GM21737 (cell line): ENCODE measurements around the gene KIF15.

Source experiments
- ATAC-seq: cut with Tn5 transposase; IDR thresholded peaks from one replicate; pipeline ENCODE4 v1.9.1; 2021; ENCODE audit warnings: mild to moderate bottlenecking, moderate library complexity; ENCODE audit not compliant: unreplicated experiment

The KIF15 gene

DNA sequence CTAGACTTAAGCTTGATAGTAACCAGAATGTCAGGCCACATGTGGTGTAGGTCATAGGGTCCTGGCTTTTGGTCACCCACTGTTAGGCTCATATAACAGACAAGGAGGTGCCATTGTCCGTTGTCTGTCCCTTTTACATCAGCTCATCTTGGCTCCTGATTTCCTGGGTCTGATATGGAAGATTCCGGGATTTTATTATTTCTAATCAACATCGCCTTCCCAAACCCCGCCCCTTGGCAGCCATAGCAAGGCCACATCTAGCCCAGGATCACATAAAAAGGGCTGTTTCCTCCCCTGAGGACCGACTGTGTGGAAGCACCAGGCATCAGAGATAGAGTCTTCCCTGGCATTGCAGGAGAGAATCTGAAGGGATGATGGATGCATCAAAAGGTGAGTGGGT is 112.7 kb downstream of the KIF15 start, which contains the start of gene TGM4:
TSS of gene TGM4 (plus strand) at position 301 of the 400 bp plus-strand sequence. CDS start at position 372, 71 bp downstream.
- no peak for ATAC-seq

DNA sequence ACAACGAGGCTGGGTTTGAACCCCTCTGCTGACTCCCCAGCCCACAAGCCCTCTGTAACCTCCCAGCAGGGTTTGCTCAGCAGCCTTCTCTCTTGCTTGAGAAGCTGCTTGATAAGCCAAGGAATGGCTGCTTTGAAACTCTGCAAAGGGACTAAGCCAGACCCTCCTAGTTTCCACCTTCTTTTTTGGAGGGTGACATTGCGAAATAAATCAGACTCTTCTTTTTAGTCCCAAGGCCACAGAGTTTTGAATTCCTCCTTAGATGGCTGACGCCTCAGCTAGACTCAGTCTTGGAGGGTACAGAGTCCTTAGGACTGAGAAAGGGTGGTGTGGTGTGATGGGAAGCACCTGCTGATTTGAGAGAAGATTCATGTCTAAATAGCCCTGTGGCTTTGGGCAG is 114.0 kb downstream of the KIF15 start:
- no peak for ATAC-seq

DNA sequence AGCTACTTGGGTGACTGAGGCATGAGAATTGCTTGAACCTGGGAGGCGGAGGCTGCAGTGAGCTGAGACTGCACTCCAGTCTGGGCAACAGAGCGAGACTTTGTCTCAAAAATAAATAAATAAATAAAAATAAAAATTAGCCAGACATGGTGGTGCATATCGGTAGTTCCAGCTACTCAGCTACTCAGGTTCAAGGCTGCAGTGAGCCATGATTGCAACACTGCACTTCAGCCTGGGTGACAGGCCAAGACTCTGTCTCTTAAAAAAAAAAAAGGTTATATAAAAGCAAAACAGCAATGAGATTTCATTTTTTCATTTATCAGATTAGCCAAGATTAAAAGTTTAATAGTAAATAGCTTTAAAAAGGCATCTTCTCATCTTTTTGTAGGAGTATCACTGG is 115.7 kb downstream of the KIF15 start:
- ATAC-seq = no peak

DNA sequence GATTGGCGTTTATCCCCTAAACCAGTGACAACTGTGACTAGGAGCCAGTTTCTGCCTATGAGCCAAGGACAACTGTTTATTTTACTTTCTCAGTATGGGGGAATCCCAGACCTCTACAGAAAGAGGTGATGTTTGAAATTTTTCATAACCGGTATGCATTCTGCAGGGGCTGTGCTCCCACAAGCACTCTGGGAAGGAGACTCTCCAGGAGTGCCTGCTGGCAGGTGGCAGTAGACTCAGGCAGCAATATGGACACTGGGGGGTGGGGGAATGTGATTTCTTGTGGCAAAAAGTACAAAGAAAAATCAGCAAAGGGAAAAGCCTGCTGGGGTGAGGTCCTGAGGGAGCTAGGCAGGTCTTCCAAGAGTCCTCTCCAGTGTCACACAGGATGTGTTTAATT is 118.7 kb downstream of the KIF15 start:
- ATAC-seq = no peak

DNA sequence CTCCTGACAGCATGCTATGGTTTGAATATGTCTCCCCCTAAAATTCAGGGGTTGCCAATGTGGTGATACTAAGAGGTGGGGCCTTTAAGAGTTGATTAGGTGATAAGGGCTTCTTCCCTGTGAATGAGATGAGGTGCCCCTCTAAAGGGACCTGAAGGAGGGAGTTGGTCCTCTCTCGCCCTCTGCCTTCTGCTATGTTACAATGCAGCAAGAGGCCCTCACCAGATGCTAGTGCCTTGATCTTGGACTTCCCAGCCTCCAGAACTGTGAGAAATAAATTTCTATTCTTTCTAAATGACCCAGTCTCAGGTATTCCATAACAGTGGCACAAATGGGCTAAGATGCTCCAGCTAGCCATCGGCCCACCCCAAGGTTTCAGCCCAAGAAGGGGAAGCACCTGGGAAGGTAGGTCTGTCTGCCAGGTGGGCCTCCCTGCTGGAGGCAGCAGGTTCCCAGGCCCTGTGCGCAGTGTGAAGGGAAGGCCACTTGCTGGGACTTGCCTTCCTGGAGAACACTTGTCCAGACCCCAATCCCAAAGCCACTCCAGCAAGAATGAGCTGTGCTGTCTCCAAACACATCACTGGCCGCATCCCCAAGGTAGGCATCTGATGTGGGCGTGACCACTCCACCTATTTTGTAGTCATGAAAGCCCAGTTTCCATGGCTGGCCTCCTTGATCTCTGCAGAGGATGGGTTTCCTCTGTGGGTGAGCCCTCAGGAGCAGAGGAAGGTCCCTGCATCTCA is 121.8 kb downstream of the KIF15 start:
- no peak for ATAC-seq

DNA sequence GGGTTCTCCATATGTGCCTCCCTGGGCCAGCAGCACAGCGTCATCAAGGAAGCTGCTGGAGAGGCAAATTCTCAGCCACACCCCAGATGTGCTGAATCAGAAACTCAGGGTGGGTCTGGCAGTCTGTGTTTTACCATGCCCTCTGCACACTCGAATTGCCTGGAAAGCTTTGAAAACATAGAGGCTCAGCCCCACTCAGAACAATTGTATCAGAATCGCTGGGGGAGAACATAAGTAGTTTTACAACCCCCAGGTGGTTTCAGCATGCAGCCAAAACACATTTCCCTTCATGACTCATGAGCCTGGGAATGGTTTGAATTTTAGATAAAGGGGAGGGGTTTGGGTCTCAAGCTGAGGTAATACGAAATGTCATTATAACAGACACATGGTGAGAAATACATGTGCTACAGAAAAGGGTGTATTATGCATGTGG is 122.4 kb downstream of the KIF15 start:
- no peak for ATAC-seq

DNA sequence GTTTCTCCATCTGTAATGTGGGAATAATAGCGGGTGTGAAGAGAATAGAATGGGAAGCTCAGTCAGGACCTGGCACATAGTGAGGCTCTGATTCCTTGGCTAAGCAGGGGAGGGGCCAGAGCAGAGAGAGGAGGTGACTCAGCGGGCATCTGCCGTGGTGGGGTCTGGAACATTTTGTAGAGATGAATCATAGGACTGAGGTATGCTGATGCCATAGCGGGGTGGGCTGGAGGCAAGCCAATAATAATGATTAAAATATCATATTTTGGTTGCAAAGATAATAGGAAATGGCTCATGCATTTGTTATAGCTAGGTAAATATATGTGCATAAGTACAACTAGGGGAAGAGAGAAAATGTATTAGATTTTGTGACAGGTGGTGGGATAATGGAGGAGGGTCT is 124.0 kb downstream of the KIF15 start:
- no peak for ATAC-seq

DNA sequence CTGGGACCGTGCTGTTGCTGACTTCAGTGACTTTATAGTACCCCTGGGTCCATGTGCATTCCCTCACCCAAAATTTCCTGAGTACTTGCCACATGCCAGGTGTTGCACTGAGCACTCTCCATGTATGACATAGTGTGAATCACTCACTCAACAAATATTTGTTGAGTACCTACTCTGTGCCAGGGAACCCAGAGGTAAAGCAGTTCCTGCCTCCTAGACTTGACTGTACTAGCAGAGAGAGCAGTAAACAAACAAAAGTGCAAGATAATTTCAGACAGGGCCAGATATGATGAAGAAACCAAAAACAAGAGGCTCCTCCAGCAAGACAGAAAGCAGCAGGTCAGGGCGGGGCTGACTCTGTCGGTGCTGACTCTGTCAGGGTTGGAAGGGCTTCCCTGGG is 125.0 kb downstream of the KIF15 start:
- no peak for ATAC-seq

DNA sequence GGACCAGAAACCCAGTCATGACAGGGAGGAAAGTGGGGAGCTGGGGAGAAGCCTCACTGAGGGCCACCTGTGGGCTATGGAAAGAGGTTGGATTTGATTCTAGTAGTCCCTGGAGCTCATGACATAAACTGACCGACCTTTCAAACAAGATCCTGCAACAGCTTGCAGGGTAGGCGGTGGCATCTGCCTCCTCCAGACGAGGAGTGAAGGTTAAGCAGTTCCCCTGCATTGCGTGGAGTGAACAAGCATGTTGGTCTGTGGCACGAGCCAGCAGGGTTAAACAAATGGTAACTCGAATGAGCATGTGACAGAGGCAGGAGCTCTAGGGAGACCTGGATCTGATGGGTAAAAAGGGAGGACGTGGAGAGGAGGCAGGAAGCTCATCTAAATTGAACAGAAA is 125.5 kb downstream of the KIF15 start:
- ATAC-seq = no peak

DNA sequence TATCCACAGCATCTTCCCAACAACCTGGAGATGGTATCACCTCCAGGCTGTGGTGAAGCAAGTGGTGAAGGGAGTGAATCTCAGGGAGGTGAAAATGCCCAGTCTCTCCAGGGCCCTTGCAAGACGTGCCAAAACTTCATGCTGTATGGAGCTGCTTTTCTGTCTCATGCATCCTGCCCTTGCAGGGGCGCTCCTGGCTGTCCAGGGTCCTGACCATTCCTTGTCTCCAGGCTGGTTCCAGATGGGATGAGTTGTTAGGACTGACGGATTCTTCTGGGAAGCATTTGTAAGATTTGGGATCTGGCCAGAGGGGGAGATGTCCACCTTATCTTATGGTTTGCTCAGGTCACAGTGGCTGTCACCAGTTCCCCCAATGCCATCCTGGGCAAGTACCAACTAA is 128.7 kb downstream of the KIF15 start:
- ATAC-seq = no peak

DNA sequence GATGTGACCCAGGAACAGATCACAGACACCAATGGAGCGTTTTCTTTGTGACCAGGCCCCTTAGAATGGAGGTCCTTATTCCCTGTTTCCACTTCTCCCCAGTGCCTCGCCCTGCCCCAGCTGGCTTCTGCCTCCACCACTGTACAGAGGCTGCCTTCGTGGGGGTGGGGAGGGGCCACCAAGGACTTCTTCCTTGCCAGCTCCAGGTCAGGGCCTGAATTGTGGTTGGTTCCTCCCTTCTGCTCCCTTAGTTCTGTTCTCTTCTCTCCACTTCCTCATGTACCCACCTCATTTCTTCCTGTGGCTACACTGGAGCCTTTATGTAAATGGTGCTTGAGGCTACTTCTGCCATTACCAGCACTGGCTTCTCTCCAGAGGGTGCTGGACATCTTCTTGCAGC is 129.3 kb downstream of the KIF15 start:
- ATAC-seq = no peak

DNA sequence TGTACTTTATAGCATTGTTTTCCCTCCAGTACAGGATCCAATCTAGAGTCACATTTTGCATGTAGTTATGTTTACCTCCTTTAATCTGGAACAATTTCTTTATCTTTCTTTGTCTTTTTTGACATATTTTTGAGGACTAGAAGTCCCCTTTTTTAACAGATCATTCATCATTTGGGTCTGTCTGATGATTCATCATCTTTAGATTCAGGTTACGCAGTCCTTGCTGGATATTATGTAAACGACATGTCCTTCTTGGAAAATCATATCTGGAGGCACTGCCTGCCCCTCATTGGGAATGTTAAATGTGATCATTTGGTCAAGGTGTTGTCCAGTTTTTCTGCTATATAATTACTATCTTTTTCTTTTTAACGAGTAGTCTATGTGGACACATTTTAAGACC is 131.1 kb downstream of the KIF15 start:
- ATAC-seq = no peak

DNA sequence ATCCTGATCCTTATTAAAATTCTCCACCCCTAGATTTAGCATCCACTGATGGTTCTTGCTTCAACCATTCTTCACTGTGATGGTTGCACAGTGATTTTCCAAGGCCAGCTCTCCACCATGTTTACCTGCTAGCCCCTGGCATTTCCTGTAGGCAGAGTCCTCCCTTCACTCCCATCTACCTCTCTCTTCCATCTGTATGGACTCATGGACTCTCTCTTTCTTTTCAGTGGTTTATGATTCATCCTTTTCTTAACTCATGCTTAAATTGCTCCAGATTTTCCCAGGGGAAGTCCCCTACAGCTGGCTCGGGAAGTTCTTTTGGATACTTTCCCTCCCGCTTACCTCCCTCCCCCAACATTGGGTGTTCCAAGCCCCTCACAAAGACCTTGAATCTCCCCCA is 131.5 kb downstream of the KIF15 start:
- ATAC-seq = no peak

DNA sequence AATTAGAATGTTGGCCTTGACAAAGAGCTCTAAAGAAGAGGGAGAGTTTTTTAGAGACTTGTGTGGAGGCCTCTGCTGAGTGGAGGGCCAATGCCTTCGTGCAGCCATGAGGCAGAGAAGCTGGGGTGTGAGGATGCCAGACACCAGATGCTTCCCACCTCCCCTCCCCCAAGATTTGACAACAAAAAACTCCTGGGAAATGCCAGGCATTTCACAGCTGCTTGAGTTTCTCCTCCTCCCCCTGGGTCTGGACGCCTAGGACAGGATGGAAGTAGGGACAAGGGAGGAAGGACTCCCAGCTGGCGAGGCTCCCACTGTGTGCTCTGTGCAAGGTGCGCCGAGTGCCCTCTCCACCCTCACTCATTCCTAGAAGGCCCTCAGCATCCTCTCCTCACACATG is 132.9 kb downstream of the KIF15 start:
- no peak for ATAC-seq

DNA sequence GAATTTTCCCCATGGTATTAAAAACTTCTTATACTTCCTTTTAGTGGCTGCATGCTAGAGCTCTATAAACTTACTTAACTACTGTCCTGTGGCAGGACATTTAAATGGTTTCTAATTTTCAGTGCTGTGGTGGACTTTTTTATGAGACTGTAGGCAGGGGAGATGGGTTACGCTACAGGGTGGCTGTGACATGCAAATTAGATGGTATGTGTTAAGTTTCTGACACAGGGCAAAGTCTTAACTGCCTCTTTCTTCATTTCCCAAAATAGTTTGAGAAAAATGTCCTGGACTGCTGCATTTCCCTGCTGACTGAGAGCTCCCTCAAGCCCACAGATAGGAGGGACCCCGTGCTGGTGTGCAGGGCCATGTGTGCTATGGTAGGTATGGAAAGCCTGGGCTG is 134.8 kb downstream of the KIF15 start:
- ATAC-seq = no peak

DNA sequence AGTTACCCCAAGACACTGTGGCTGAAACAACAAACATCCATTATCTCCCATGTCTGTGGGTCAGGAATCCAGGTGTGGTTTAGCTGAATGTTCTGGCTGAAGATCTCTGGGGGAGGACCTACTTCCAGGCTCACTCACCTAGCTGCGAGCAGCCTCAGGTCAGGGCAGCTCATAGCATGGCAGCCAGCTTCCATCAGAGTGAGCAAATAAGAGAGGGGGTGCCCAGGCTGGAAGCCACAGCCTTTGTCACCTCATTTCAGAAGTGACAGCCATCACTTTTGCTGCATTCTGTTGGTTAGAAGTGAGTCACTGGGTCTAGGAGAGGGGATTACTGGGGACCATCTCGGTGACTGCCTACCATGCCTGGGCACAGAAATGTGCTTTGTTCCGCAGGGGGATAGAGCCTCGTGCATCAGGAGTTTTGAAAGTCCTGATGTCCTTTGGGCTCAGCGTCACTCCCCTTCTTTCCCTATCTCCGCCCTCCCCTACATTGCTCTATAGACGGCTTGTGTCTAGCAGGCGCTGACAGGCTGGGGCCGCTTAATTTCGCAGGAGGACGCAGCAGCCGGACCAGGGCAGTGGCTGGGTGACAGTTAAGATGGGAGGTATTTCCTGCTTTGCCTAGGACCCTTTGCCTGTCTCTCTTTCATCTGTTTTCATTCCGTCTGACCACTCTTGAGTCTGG is 138.2 kb downstream of the KIF15 start:
- ATAC-seq = no peak

DNA sequence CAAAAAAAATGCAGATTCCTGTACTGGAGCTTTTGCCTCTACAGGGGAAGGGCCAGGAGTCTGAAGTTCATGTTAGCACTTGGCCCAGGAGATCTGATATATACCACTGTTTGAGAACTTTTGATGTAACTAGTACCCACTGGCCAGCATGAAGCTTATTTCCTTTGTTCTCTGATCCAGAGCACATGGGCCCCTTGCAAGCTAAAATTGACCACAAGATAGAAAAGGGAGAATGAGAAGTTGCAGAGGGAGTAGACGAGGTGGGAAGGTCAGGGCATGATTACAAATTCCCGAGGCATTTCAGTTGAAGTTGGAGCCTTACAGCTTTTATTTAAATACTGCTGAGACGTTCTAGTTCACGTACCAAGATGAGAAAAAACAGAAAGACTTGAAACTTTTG is 141.0 kb downstream of the KIF15 start:
- ATAC-seq = no peak
